Measurements from ENCODE around the gene LILRA5. TPM values are rescaled to one million over a fixed set of nuclear protein-coding genes. Genes with fewer than 3 reads are reported as not detected.

LILRA5 gene
- total RNA-seq, 1 donor from 2014 or later, result 2.9 TPM

- no peaks in the 10 kb centered on the region for H3K4me1 ChIP-seq
- no peaks in the 10 kb centered on the region for H3K9me3 ChIP-seq
- intact Hi-C loops (cut with DNase I), result no loop called here
- no peak overlapping the region for H3K27ac ChIP-seq
- H3K27me3 ChIP-seq, result no peaks in the 10 kb centered on the region
- DNase-seq (ENCODE audit: extremely low spot score in 2 of 2), result no peak
- no peaks in the 10 kb centered on the region for H3K36me3 ChIP-seq
- H3K4me3 ChIP-seq, result no peak overlapping the region
- TF ChIP-seq POLR2AphosphoS5 (IDR thresholded peaks at IDR 0.05; ENCODE audit: insufficient read depth in 1 of 2, low read depth in 1 of 2), result no peak
- no peak for TF ChIP-seq CTCF (IDR thresholded peaks at IDR 0.05)
- no peak for TF ChIP-seq POLR2A (IDR thresholded peaks at IDR 0.05)
Observed at GRCh38 chr19:54355675-54356074, 42.7 kb upstream of the LILRA5 start.

- Histone ChIP-seq H3K4me3 (no peak overlapping the region), H3K4me1 (no peaks in the 10 kb centered on the region), H3K27me3 (no peaks in the 10 kb centered on the region), H3K36me3 (no peaks in the 10 kb centered on the region), H3K9me3 (no peaks in the 10 kb centered on the region), H3K27ac (no peak overlapping the region)
- no peak for TF ChIP-seq POLR2A (IDR thresholded peaks at IDR 0.05)
- no peak for TF ChIP-seq POLR2AphosphoS5 (IDR thresholded peaks at IDR 0.05; ENCODE audit: insufficient read depth in 1 of 2, low read depth in 1 of 2)
- TF ChIP-seq CTCF (IDR thresholded peaks at IDR 0.05), result no peak
- intact Hi-C loops (cut with DNase I), result no loop called here
- no peak for DNase-seq (ENCODE audit: extremely low spot score in 2 of 2)
Observed at GRCh38 chr19:54354761-54355160, 41.8 kb upstream of the LILRA5 start.

- no peak overlapping the region for H3K27ac ChIP-seq
- H3K4me3 ChIP-seq, result no peak overlapping the region
- no peaks in the 10 kb centered on the region for H3K36me3 ChIP-seq
- no peaks in the 10 kb centered on the region for H3K9me3 ChIP-seq
- intact Hi-C loops (cut with DNase I), result no loop called here
- TF ChIP-seq POLR2A (IDR thresholded peaks at IDR 0.05) (no peak), CTCF (IDR thresholded peaks at IDR 0.05) (no peak), POLR2AphosphoS5 (IDR thresholded peaks at IDR 0.05; ENCODE audit: insufficient read depth in 1 of 2, low read depth in 1 of 2) (no peak)
- DNase-seq (ENCODE audit: extremely low spot score in 2 of 2), result no peak
- H3K4me1 ChIP-seq, result no peaks in the 10 kb centered on the region
- H3K27me3 ChIP-seq, result no peaks in the 10 kb centered on the region
Observed at GRCh38 chr19:54352546-54352945, 39.6 kb upstream of the LILRA5 start.

DNA sequence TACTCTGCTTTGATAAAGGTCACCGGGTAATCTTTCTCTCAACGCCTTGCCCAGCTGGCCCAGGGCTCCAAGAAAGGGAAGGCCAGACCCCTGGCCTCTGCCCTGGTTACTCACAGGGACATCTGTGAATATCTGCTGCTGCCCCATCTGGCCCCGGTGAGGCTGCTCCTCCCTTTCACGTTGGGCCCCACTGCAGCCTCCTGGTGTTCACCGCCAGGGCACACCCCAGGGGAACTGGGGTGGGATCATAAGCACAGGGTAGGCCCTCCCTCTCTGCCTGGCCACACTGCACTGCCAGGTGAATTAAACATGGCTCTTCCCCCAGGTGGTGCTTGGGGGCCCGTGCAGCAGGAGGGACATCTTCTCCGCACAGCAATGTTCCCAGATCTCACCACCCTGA is 39.1 kb upstream of the LILRA5 start:
- Histone ChIP-seq H3K4me3 (no peak overlapping the region), H3K27ac (no peak overlapping the region), H3K36me3 (no peaks in the 10 kb centered on the region), H3K4me1 (no peaks in the 10 kb centered on the region), H3K27me3 (no peaks in the 10 kb centered on the region), H3K9me3 (no peaks in the 10 kb centered on the region)
- DNase-seq (ENCODE audit: extremely low spot score in 2 of 2), result no peak
- TF ChIP-seq POLR2A (IDR thresholded peaks at IDR 0.05) (no peak), CTCF (IDR thresholded peaks at IDR 0.05) (no peak), POLR2AphosphoS5 (IDR thresholded peaks at IDR 0.05; ENCODE audit: insufficient read depth in 1 of 2, low read depth in 1 of 2) (no peak)
- intact Hi-C loops (cut with DNase I), result no loop called here

- Histone ChIP-seq H3K9me3 (no peaks in the 10 kb centered on the region), H3K36me3 (no peaks in the 10 kb centered on the region), H3K27me3 (no peaks in the 10 kb centered on the region), H3K4me1 (no peaks in the 10 kb centered on the region), H3K4me3 (no peak overlapping the region), H3K27ac (no peak overlapping the region)
- TF ChIP-seq CTCF (IDR thresholded peaks at IDR 0.05) (no peak), POLR2AphosphoS5 (IDR thresholded peaks at IDR 0.05; ENCODE audit: insufficient read depth in 1 of 2, low read depth in 1 of 2) (no peak), POLR2A (IDR thresholded peaks at IDR 0.05) (no peak)
- DNase-seq (ENCODE audit: extremely low spot score in 2 of 2), result no peak
- intact Hi-C loops (cut with DNase I), result no loop called here
Observed at GRCh38 chr19:54351474-54351873, 38.5 kb upstream of the LILRA5 start.

Measured in vagina (tissue), 2 donors.